AG04449 (cell line): Measurements from ENCODE around the gene ZBTB7C.
"Not testable (repeated sequence)": the region's sequence is repeated elsewhere in the genome, so short reads cannot be mapped to it uniquely, and the experiment has no call there.

Experiments
- CTCF ChIA-PET: fragments of 350-600 bp; formaldehyde crosslinking; extraction: SDS; loops from one replicate; lab custom pipeline; 2021; ENCODE audit warnings: antibody characterized with exemption; lab: Yijun Ruan, JAX
- POLR2A ChIA-PET: fragments of 400-600, 350-600 bp; formaldehyde crosslinking; extraction: SDS; loops from one replicate; lab custom pipeline; 2020; ENCODE audit warnings: antibody characterized with exemption, inconsistent platforms; lab: Yijun Ruan, JAX
- DNase-seq: peaks from one replicate; pipeline ENCODE4 v3.0.0-alpha.2; 2010; ENCODE audit warnings: low read depth, low spot score
- H3K4me3 ChIP-seq: 2 replicates; pipeline ENCODE4 v1.5.1; 2011; ENCODE audit warnings: low read depth, mild to moderate bottlenecking, control low read depth, low read length
- TF ChIP-seq, protein P1 (sequence below): IDR thresholded peaks from one replicate; pipeline ENCODE4 v1.5.1; 2011; ENCODE audit warnings: mild to moderate bottlenecking, moderate library complexity, low read length, control low read depth, inconsistent platforms; ENCODE audit not compliant: insufficient read depth; ENCODE audit errors: missing control alignments

The ZBTB7C gene

GRCh38 chr18:48440924-48441323 is 31.7 kb upstream of the ZBTB7C start:
- TF ChIP-seq, protein P1, sequence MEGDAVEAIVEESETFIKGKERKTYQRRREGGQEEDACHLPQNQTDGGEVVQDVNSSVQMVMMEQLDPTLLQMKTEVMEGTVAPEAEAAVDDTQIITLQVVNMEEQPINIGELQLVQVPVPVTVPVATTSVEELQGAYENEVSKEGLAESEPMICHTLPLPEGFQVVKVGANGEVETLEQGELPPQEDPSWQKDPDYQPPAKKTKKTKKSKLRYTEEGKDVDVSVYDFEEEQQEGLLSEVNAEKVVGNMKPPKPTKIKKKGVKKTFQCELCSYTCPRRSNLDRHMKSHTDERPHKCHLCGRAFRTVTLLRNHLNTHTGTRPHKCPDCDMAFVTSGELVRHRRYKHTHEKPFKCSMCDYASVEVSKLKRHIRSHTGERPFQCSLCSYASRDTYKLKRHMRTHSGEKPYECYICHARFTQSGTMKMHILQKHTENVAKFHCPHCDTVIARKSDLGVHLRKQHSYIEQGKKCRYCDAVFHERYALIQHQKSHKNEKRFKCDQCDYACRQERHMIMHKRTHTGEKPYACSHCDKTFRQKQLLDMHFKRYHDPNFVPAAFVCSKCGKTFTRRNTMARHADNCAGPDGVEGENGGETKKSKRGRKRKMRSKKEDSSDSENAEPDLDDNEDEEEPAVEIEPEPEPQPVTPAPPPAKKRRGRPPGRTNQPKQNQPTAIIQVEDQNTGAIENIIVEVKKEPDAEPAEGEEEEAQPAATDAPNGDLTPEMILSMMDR: no peak
- no peak overlapping the region for H3K4me3 ChIP-seq
- CTCF ChIA-PET: interaction anchor here (1.5 to 11.2 kb wide), 3 partner anchors 9 to 18 kb away, joined by 6 to 227 read pairs (median 6); no protein-coding TSS in a partner anchor
- DNase-seq: no peak
- POLR2A ChIA-PET: no interaction called here

DNA sequence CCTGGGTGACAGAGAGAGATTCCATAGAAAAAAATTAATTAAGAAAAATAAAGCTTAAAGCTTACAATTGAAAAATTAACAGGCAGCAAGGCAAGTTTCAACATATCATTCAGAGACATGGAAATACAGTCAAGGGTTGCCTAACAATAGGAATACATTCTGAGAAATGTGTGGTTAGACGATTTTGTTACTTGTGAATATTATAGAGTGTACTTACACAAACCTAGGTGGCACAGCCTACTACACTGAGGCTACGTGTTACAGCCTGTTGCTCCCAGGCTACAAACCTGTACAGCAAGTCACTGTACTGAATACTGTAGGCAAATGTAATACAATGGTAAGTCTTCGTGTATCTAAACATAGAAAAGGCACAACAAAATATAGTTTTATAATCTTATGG is 27.7 kb upstream of the ZBTB7C start:
- POLR2A ChIA-PET: no interaction called here
- H3K4me3 ChIP-seq: no peak overlapping the region
- CTCF ChIA-PET: interaction anchor here (5.9 kb wide), 1 partner anchor 9 kb away, joined by 59 read pairs; no protein-coding TSS in a partner anchor
- no peak for DNase-seq
- TF ChIP-seq, protein P1: no peak

- DNase-seq, H3K4me3 ChIP-seq, POLR2A ChIA-PET: not testable (repeated sequence)
- CTCF ChIA-PET: interaction anchor here (5.9 kb wide), 1 partner anchor 11 kb away, joined by 59 read pairs; no protein-coding TSS in a partner anchor
Measured at GRCh38 chr18:48434382-48434781, 25.2 kb upstream of the ZBTB7C start.

GRCh38 chr18:48433541-48433940 is 24.4 kb upstream of the ZBTB7C start:
- no peak overlapping the region for H3K4me3 ChIP-seq
- POLR2A ChIA-PET: no interaction called here

DNA sequence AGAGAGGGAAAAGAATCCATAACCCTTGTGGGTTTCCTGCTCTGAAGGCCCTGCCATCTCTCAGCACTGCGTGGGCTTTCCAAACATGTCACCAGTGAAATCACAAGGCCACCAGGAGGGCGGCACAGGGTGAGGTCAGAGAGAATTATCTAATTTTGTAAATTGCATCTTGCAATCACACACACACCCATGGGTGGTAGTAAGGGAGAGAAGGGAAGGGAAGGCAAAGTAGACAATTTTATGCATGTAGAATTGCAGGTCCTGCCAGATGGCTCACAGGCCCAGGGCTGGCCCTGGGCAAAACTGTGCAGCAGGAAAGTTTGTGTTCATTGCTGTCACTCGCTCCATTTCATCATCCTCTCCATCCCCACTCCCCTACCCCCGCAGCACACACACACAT is 21.0 kb upstream of the ZBTB7C start:
- POLR2A ChIA-PET: no interaction called here
- TF ChIP-seq, protein P1: no peak
- DNase-seq: no peak
- CTCF ChIA-PET: interaction anchor here (1.6 to 2.2 kb wide), 2 partner anchors 10 to 15 kb away, joined by 6 to 20 read pairs; no protein-coding TSS in a partner anchor
- no peak overlapping the region for H3K4me3 ChIP-seq

More at GRCh38 chr18:48433541-48433940, 24.4 kb upstream of the ZBTB7C start:
- CTCF ChIA-PET: interaction anchor here (5.9 kb wide), 1 partner anchor 12 kb away, joined by 59 read pairs; no protein-coding TSS in a partner anchor
- TF ChIP-seq, protein P1: no peak
- DNase-seq: no peak

DNA sequence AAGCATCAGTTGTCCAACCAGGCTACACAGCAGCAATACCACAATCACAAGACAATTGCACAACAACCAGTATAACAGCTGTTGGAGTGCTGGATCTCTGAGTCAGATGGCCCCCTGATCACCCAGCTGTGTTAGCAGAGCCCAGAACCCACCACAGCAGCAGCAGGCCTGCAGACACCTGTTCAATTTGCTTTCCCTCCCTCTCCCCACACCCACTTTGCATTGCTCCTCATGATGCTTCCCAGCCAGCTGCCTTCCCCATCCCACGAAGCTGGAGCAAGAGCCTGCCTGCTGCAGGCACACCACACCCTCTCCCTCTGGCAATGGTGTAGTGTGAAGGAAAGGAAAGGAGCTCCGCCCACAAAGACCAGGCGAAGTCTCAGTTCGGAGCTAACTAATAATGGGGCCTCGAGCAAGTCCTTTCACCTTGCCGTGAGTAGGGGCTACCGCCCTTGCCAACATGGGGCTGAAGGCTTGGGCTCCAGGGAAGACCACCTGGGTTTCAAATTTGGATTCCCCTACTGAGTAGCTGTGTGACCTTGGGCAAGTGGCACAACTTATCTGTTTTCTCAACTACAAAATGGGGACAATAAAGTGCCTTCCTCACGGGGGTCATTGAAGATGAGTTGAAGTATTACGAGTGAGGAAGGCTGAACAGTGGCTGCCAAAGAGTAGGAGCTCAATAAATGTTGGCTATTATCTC is 19.4 kb upstream of the ZBTB7C start:
- DNase-seq: no peak
- CTCF ChIA-PET: interaction anchor here (1.2 to 3.3 kb wide), 3 partner anchors 17 to 246 kb away, joined by 3 to 23 read pairs (median 6); no protein-coding TSS in a partner anchor
- POLR2A ChIA-PET: no interaction called here
- no peak overlapping the region for H3K4me3 ChIP-seq
- TF ChIP-seq, protein P1: no peak
